GM23338 (cell line): ENCODE data around the gene ATP8A2. TPM values are rescaled to one million over a fixed set of nuclear protein-coding genes. Genes with fewer than 3 reads are reported as not detected.

Experiments used
- ATAC-seq: fragments of 200-7000 bp; cut with Tn5 transposase; 3 replicates; pipeline ENCODE4 v1.9.1; 2020
- DNase-seq: peaks from one replicate; pipeline ENCODE4 v3.0.0-alpha.2; 2015; ENCODE audit warnings: low spot score
- H2AFZ ChIP-seq: fragments of 200-600 bp; sonication (generic); 2 replicates; pipeline ENCODE4 v1.8.0; 2016; ENCODE audit warnings: antibody characterized with exemption, mild to moderate bottlenecking, moderate library complexity
- H3F3A ChIP-seq: fragments of 200-600 bp; sonication (generic); replicated peaks from 2 replicates; pipeline ENCODE4 v1.8.0; 2017; ENCODE audit warnings: antibody characterized with exemption, mixed run types, low read depth
- H3K27ac ChIP-seq: fragments of 200-600 bp; sonication (generic); 2 replicates; pipeline ENCODE4 v1.6.1; 2016; ENCODE audit warnings: low read depth
- H3K27me3 ChIP-seq: fragments of 200-600 bp; sonication (generic); 2 replicates; pipeline ENCODE4 v1.8.0; 2016; ENCODE audit warnings: mild to moderate bottlenecking, mixed run types, moderate library complexity; ENCODE audit not compliant: insufficient read depth
- H3K36me3 ChIP-seq: fragments of 200-600 bp; sonication (generic); 2 replicates; pipeline ENCODE4 v1.8.0; 2016; ENCODE audit warnings: mild to moderate bottlenecking; ENCODE audit not compliant: insufficient read depth
- H3K4me1 ChIP-seq: fragments of 200-600 bp; sonication (generic); 2 replicates; pipeline ENCODE4 v1.8.0; 2016; ENCODE audit warnings: mild to moderate bottlenecking, moderate library complexity; ENCODE audit not compliant: insufficient read depth
- H3K4me2 ChIP-seq: fragments of 200-600 bp; sonication (generic); 2 replicates; pipeline ENCODE4 v1.7.1; 2017; ENCODE audit warnings: mixed run types
- H3K4me3 ChIP-seq: fragments of 200-600 bp; sonication (generic); 2 replicates; pipeline ENCODE4 v1.6.1; 2016; ENCODE audit warnings: mixed run types
- H3K79me2 ChIP-seq: fragments of 200-600 bp; sonication (generic); replicated peaks from 2 replicates; pipeline ENCODE4 v1.8.0; 2017; ENCODE audit warnings: mild to moderate bottlenecking; ENCODE audit not compliant: insufficient read depth
- H3K9me2 ChIP-seq: fragments of 200-600 bp; sonication (generic); 2 replicates; pipeline ENCODE4 v1.8.0; 2017; ENCODE audit not compliant: insufficient read depth
- H4K20me1 ChIP-seq: fragments of 200-600 bp; sonication (generic); replicated peaks from 2 replicates; pipeline ENCODE4 v1.8.0; 2017; ENCODE audit warnings: mild to moderate bottlenecking; ENCODE audit not compliant: insufficient read depth
- H3K27ac Mint-ChIP-seq: 2 replicates; pipeline ENCODE4 v1.8.0; 2020; ENCODE audit warnings: inconsistent platforms, mild to moderate bottlenecking, moderate library complexity, mixed read lengths
- H3K27me3 Mint-ChIP-seq: 3 replicates; pipeline ENCODE4 v1.8.0; 2022; ENCODE audit warnings: low read depth, mild to moderate bottlenecking, moderate library complexity, mixed read lengths, inconsistent platforms; ENCODE audit not compliant: insufficient read depth, poor library complexity
- H3K36me3 Mint-ChIP-seq: 3 replicates; pipeline ENCODE4 v1.8.0; 2021; ENCODE audit warnings: low read depth, mild to moderate bottlenecking, inconsistent platforms, moderate library complexity, mixed read lengths
- H3K4me1 Mint-ChIP-seq: 3 replicates; pipeline ENCODE4 v1.8.0; 2020; ENCODE audit warnings: mild to moderate bottlenecking, inconsistent platforms, mixed read lengths
- H3K4me3 Mint-ChIP-seq: 3 replicates; pipeline ENCODE4 v1.8.0; 2021; ENCODE audit warnings: moderate library complexity, mild to moderate bottlenecking, inconsistent platforms, mixed read lengths
- H3K9me3 Mint-ChIP-seq: 3 replicates; pipeline ENCODE4 v1.8.0; 2020; ENCODE audit warnings: moderate library complexity, mild to moderate bottlenecking, inconsistent platforms, mixed read lengths
- CREB1 ChIP-seq: fragments of 250-450 bp; sonication (Bioruptor Pico); IDR thresholded peaks from 2 replicates; pipeline ENCODE4 v1.5.0; 2020; ENCODE audit warnings: low read depth, mild to moderate bottlenecking, moderate library complexity
- CTCF ChIP-seq, 2 experiments: fragments of 200-600 bp in 1 of 2; sonication (generic) in 1 of 2; conservative IDR thresholded peaks; 2 replicates each; pipeline versions ENCODE4 v1.5.1 to v1.6.1; 2016 to 2017; ENCODE audit warnings: antibody characterized with exemption in 2 of 2, low read depth in 2 of 2, mild to moderate bottlenecking in 2 of 2, moderate library complexity in 1 of 2
- ETS1 ChIP-seq: IDR thresholded peaks from 2 replicates; pipeline ENCODE4 v1.6.1; 2016; ENCODE audit warnings: antibody characterized with exemption
- EZH2 ChIP-seq: fragments of 200-600 bp; sonication (generic); IDR thresholded peaks from one replicate; pipeline ENCODE4 v1.8.0; 2017; ENCODE audit warnings: antibody characterized with exemption, mild to moderate bottlenecking, low read depth; ENCODE audit not compliant: unreplicated experiment
- EZH2phosphoT487 ChIP-seq: fragments of 200-600 bp; sonication (generic); IDR thresholded peaks from one replicate; pipeline ENCODE4 v1.8.1; 2018; ENCODE audit warnings: antibody characterized with exemption; ENCODE audit not compliant: unreplicated experiment
- JUNB ChIP-seq: IDR thresholded peaks from one replicate; pipeline ENCODE4 v1.6.1; 2016; ENCODE audit warnings: antibody characterized with exemption; ENCODE audit not compliant: unreplicated experiment
- NANOG ChIP-seq: IDR thresholded peaks from 2 replicates; pipeline ENCODE4 v1.6.1; 2016; ENCODE audit warnings: antibody characterized with exemption, borderline replicate concordance
- POLR2AphosphoS5 ChIP-seq: IDR thresholded peaks from 2 replicates; pipeline ENCODE4 v1.6.1; 2016; ENCODE audit warnings: antibody characterized with exemption, low read depth
- REST ChIP-seq: IDR thresholded peaks from one replicate; pipeline ENCODE4 v1.6.1; 2018; ENCODE audit warnings: antibody characterized with exemption; ENCODE audit not compliant: unreplicated experiment
- STAT1 ChIP-seq: IDR thresholded peaks from one replicate; pipeline ENCODE4 v1.6.1; 2016; ENCODE audit warnings: antibody characterized with exemption; ENCODE audit not compliant: unreplicated experiment
- ZNF114 ChIP-seq: fragments of 250-450 bp; sonication (Bioruptor Pico); IDR thresholded peaks from 2 replicates; pipeline ENCODE4 v1.5.0; 2020; ENCODE audit warnings: mild to moderate bottlenecking, moderate library complexity
- ZNF331 ChIP-seq: fragments of 250-450 bp; sonication (Bioruptor Pico); IDR thresholded peaks from 2 replicates; pipeline ENCODE4 v1.5.0; 2020; ENCODE audit warnings: low read depth, mild to moderate bottlenecking, moderate library complexity
- ZNF462 ChIP-seq: fragments of 250-450 bp; sonication (Bioruptor Pico); IDR thresholded peaks from 2 replicates; pipeline ENCODE4 v1.5.0; 2020; ENCODE audit warnings: mild to moderate bottlenecking, moderate library complexity
- polyA plus RNA-seq: library from polyadenylated mRNA; unstranded; fragments of >200 nt; fragmentation: Nextera tagmentation; extraction: Ambion mirVana; gene quantifications from 2 replicates; pipeline ENCODE4 v1.2.1, GENCODE V29; 2016
- total RNA-seq: library from RNA; depleted of rRNA; stranded (reverse); fragments of >200 nt; shearing (Covaris generic); gene quantifications from 2 replicates; pipeline ENCODE4 v1.2.3, GENCODE V29; 2014

ATP8A2 gene
- total and polyA plus RNA-seq, 2 experiments from 2014 or later, result 5.7 to 8.8 TPM

DNA sequence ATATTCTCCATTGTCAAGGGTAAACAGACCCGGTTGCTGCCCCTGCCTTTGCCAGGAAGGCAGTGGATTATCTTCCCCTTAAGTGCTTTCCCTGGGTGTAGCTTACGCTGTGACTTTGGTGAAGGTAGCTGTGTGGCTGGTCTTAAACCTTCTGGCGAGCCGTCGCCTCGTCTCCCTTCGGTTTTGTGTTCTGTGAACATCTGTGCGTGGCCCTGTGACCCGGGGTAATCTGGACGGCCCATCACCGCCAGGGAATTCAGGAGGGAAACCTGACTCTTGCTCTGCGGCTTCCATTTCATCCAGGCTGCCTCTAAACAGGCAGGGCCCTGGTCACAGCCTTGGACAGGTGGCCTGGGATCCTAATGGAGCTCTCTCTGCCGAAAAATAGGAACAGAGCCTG is 601.3 kb downstream of the ATP8A2 start:
- no peaks in the 10 kb centered on the region for H4K20me1 ChIP-seq
- H3F3A ChIP-seq, result peaks cover 11% of the 10 kb centered on the region
- H3K27ac ChIP-seq, result no peak overlapping the region
- H3K4me1 Mint-ChIP-seq, result peaks cover 85% of the 10 kb centered on the region
- H3K4me3 Mint-ChIP-seq, result no peak overlapping the region
- H2AFZ ChIP-seq, result no peak overlapping the region
- H3K4me2 ChIP-seq, result no peak overlapping the region
- H3K36me3 ChIP-seq, result no peaks in the 10 kb centered on the region
- no peaks in the 10 kb centered on the region for H3K79me2 ChIP-seq
- peaks cover 27% of the 10 kb centered on the region for H3K27me3 Mint-ChIP-seq
- TF ChIP-seq ETS1 (no peak), REST (no peak), EZH2 (no peak), POLR2AphosphoS5 (no peak), NANOG (no peak), STAT1 (no peak), CTCF (conservative IDR thresholded peaks at IDR 0.05; ENCODE audit: low read depth in 2 of 2) (no peak), CREB1 (no peak), ZNF114 (no peak), ZNF331 (CRISPR knock-in tag) (no peak), JUNB (no peak), EZH2phosphoT487 (no peak), ZNF462 (CRISPR knock-in tag) (no peak)
- no peak overlapping the region for H3K27ac Mint-ChIP-seq
- DNase-seq (peak; percentile 33), ATAC-seq (peak; percentile 8; the same call in 1 of the 3 replicates)
- no peaks in the 10 kb centered on the region for H3K9me3 Mint-ChIP-seq
- no peak overlapping the region for H3K4me3 ChIP-seq
- H3K4me1 ChIP-seq, result peaks cover 64% of the 10 kb centered on the region
- H3K36me3 Mint-ChIP-seq, result no peaks in the 10 kb centered on the region
- H3K27me3 ChIP-seq, result no peaks in the 10 kb centered on the region
- H3K9me2 ChIP-seq, result no peaks in the 10 kb centered on the region
